ENCODE results near the gene MACROD2. TPM values are rescaled to one million over a fixed set of nuclear protein-coding genes. Genes with fewer than 3 reads are reported as not detected.

The MACROD2 gene
- total RNA-seq, 1 donor from 2014 or later: not detected

GRCh38 chr20:16058268-16058667 is 2063.0 kb downstream of the MACROD2 start:
- intact Hi-C loops (cut with micrococcal nuclease): no loop called here

DNA sequence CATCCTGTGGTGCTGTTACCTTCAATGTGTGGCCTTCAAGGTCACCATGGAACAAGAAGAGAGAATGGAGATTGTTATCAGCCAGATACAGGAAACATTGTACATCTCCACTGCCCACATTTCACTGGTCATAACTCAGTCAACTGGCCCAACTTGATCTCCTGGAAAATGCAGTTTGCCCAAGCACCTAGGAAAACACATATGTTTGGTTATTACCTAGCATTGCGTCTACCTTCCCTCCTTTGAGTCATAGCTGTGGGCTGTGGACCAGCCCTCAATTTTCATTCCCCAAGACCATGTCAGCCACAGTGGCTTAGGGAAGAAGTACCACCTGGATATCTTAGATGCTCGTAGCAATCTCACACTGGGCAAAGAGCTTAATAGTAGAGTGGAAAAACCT is 2064.5 kb downstream of the MACROD2 start:
- intact Hi-C loops (cut with micrococcal nuclease): no loop called here

- intact Hi-C loops (cut with micrococcal nuclease): no loop called here
Measured at GRCh38 chr20:16061351-16061750, 2066.0 kb downstream of the MACROD2 start.

GRCh38 chr20:16062661-16063581 is 2067.6 kb downstream of the MACROD2 start:
- intact Hi-C loops (cut with micrococcal nuclease): no loop called here

GRCh38 chr20:16063881-16064280 is 2068.6 kb downstream of the MACROD2 start:
- intact Hi-C loops (cut with micrococcal nuclease): no loop called here

- intact Hi-C loops (cut with micrococcal nuclease): no loop called here
Measured at GRCh38 chr20:16064989-16065707, 2069.8 kb downstream of the MACROD2 start.

- intact Hi-C loops (cut with micrococcal nuclease): no loop called here
Measured at GRCh38 chr20:16066571-16066970, 2071.3 kb downstream of the MACROD2 start.

- intact Hi-C loops (cut with micrococcal nuclease): loop anchor here (10.0 kb wide), 1 partner anchor 75 kb away; no protein-coding TSS in a partner anchor
Measured at GRCh38 chr20:16069389-16070010, 2074.2 kb downstream of the MACROD2 start.

- intact Hi-C loops (cut with micrococcal nuclease): loop anchor here (10.0 kb wide), 1 partner anchor 77 kb away; no protein-coding TSS in a partner anchor
Measured at GRCh38 chr20:16072220-16072619, 2076.9 kb downstream of the MACROD2 start.

GRCh38 chr20:16078172-16078898 is 2083.0 kb downstream of the MACROD2 start:
- intact Hi-C loops (cut with micrococcal nuclease): loop anchor here (10.0 kb wide), 1 partner anchor 84 kb away; no protein-coding TSS in a partner anchor

DNA sequence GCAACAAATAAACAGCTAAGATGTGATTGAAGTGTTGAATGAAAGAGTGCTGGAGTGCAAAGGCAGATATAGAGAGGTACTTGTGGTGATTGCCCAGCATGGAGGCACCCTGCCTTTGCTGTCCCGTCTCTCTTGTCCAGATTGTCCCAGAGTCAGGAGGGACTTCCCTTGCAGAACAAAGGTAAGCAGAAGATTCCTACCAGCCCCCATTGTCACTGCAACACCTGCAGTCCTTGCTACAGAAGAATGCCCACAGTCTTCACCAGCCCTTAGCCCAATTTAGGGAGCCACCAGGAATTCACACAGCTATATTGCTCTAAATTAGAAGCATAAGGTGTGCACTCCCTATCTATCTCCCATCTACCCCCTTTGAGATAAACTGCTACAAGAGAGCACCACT is 2086.1 kb downstream of the MACROD2 start:
- intact Hi-C loops (cut with micrococcal nuclease): no loop called here

GRCh38 chr20:16082051-16082550 is 2086.8 kb downstream of the MACROD2 start:
- intact Hi-C loops (cut with micrococcal nuclease): no loop called here

GRCh38 chr20:16083639-16084280 is 2088.4 kb downstream of the MACROD2 start:
- intact Hi-C loops (cut with micrococcal nuclease): no loop called here

DNA sequence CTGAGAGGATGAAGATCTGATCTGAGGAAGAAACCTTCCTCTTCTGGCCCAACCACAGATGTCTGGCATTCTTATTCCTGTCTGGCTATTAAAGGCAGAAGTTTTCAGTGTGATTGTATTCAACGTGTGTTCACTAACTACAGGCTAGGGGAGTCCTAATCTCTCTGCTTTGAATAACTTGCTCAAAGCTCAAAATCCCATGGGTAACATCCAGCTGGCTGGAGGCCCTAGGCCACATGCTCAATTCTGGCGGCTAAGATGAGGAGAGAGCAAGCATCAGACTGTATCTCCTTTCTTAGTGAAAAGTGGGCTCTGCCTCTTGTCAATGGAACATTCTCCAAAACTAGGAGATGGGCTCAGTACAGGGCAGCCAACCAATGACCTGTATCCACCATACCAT is 2099.9 kb downstream of the MACROD2 start:
- intact Hi-C loops (cut with micrococcal nuclease): no loop called here

DNA sequence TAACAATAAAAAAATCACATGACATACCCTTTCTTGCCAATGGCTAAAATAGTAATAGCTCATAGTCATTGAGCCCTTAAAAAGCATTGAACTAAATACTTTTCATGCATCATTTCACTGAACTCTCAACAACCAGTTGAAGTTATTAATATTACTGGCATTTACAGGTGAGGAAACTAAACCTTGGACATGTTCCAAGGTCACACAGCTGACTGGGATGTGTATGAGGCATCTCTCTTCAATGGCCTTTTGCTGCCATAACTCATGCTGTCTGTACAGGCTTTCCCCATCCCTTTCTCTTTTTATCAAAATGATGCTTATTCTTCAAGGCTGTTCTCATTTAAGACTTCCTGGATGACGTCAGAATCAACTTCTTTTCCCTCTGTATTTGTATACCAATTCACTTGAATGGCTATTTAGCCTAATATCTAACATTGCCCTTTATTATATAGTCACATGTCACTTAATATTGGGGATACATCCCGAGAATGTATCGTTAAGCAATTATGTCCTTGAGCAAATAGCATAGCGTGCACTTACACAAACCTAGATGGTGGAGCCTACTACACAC is 2101.5 kb downstream of the MACROD2 start:
- intact Hi-C loops (cut with micrococcal nuclease): no loop called here

GRCh38 chr20:16097788-16098187 is 2102.5 kb downstream of the MACROD2 start:
- intact Hi-C loops (cut with micrococcal nuclease): no loop called here

- intact Hi-C loops (cut with micrococcal nuclease): no loop called here
Measured at GRCh38 chr20:16098890-16099639, 2103.7 kb downstream of the MACROD2 start.

GRCh38 chr20:16100111-16100510 is 2104.8 kb downstream of the MACROD2 start:
- intact Hi-C loops (cut with micrococcal nuclease): no loop called here

DNA sequence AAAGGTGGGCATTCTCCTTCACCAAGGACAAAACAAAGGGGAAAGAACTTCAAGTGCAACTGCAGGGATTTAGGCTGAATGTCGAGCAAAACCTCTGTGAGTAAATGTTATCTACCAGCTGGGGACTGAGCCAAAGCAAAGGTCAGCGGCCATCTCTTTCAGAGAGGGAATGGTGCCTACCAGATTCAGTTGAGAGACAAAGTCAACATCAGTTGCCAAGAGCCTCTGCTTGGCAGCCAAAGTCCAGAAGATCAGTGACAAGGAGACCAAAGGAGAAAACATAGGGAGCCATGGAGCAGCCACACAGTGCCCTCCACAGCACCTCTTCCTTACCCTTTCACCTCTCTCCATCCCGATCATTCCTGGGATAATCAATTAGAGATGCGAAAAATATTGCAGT is 2105.5 kb downstream of the MACROD2 start:
- intact Hi-C loops (cut with micrococcal nuclease): no loop called here

All from T-helper 1 cell treated with Interleukin-12 subunit alpha and Interleukin-12 subunit beta and Interleukin-4 antibody, amounts not matched to agents 30 ng/mL and 1 ng/mL, for 36 hours (primary cell).